VCaP (cell line): ENCODE data around the gene STK40.

Experiments
- H3K27ac ChIP-seq: fragments of 450-650 bp; 2 replicates; pipeline ENCODE4 v1.5.1; 2017
- CTCF ChIP-seq: fragments of 450-650 bp; conservative IDR thresholded peaks from 2 replicates; pipeline ENCODE4 v1.5.1; 2017; ENCODE audit warnings: mild to moderate bottlenecking, moderate library complexity

The STK40 gene

DNA sequence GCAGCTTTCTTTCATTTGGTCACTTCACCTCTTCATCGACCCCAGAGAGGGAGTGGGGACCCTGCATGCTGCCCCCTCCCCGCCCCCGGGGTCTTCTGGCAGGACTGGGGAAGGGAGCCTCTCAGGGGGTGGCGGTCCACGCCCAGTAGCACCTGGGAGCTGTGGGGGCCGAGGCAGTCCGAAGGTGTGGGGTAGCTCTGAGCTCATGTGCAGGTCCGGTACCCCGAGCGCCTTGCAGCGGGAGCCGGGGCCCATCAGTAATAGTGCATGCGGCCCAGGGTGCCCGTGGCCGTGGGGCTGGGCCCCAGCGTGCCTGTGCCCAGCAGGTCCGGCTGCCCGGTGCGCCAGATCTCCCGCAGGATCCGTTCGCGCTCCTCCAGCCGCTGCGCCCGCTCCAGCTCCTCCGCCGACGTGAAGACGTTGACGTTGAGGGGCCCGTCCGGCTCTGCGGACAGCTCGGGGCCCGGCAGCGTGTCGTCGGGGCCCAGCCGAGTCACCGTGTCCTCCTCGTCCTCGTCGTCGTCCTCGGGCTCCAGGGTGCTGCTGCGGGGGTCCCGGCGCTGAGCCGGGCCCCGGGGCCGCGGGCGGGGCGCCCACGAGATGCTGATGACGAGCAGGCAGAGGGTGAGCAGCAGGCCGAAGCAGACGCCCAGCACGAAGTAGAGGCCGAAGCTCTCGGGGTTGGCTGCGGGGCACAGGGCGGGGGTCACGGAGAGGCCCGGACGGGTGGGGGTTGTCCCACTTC, 63.5 kb downstream of the STK40 start:
- no peak overlapping the region for H3K27ac ChIP-seq
- TF ChIP-seq CTCF: no peak

DNA sequence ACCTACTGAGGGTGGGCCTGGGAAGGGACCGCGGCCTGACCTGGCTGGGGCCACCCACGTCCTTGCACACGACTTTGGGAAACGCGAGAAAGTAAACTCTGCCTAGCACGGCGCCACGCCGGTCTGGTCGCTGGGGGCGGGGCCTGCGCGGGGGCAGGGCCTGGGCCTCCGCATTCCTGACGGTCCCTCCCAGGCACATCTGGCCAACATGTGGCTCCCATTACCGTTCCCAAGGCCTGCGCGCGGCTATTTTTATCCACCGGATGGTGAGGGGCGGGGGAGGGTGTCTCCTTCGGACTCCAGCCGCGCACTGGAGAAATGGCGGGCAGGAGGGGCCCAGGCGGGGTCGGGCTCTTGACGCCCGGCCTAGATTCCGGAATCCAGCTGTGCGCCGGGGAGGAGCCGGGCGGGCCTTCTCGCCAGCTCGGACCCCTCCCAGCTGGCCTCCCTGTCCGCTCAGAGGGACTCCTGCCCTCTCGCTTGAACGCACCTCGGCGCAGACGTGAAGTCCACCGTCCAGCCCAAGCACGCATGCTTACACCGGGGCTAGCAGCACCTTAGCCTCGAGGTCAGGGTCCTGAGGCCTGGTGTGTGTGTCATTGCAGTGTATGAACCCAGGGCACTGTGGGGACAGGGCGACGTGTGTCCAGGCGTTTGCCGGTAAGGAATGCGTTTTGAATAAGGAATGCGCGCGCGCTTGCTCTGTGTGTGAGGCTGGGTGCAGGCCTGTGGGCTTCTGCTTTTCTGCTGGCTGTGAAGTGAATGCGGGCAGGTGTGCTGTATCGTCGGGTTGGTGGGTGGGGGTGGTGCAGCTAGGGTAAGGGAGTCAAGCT, 64.4 kb downstream of the STK40 start:
- TF ChIP-seq CTCF: no peak
- H3K27ac ChIP-seq: no peak overlapping the region

DNA sequence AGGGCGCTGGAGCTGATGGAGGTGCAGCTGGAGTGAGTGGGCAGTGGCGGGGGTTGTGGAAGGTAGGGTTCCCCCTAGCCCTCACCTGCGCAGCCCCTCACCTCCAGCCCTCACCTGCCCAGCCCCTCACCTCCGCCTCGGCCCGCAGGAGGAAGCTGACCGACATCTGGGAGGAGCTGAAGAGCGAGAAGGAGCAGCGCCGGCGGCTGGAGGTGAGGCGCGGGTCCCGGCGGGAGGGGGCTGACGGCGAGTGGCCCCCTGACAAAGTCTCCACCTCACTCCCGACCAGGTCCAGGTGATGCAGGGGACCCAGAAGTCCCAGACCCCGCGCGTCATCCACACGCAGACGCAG, 65.0 kb downstream of the STK40 start:
- no peak for TF ChIP-seq CTCF
- no peak overlapping the region for H3K27ac ChIP-seq

GRCh38 chr1:36320291-36320761, 65.4 kb downstream of the STK40 start:
- no peak for TF ChIP-seq CTCF
- no peak overlapping the region for H3K27ac ChIP-seq

DNA sequence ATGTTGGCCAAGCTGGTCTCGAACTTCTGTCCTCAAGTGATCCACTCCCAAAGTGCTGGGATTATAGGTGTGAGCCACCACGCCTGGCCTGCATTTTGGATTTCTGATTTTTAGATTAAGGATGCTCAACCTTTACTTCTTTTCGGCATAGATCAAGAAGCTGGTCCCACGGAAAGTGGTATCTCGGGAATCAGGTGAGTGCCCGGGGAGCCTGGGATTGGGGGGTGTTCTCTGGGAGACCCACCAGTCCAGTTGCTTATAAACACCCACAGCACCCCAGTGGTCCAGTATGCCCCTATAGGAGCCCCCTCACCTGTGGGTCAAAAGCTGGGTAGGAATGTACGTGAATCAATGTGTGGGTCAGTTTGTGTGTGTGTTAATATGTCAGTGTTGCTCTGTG, 76.3 kb downstream of the STK40 start:
- no peak for TF ChIP-seq CTCF
- H3K27ac ChIP-seq: no peak overlapping the region

GRCh38 chr1:36307601-36308330, 78.0 kb downstream of the STK40 start:
- TF ChIP-seq CTCF: no peak

DNA sequence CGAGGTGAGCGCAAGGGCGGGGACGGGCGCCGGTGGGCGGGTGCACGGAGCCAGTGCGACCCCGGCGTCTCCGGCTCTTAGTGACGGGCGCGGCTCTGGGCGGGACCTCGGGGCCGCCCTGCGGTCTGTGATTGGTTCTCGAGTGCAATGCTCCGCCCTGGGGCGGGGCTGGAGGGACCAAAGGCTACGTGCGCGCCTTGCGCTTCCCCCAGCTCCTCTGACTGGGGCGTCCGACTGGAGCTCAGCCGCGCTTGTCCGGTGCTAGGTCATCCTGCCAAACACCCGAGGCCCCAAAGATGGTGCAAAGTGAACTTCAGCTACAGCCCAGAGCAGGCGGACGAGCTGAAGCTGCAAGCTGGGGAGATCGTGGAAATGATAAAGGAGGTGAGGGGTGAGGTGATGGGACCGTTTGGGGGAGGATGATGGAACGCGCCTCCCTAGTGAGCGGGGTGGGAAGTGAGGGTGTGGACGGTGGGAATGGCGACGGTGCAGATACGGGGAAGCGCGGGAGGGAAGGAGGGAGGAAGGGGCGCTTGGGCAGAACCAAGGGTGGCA, 78.7 kb downstream of the STK40 start:
- TF ChIP-seq CTCF: no peak

More at GRCh38 chr1:36307601-36308330, 78.0 kb downstream of the STK40 start:
- H3K27ac ChIP-seq: peak overlapping the region; percentile 78; the same call in 1 of the 2 replicates

More for the DNA sequence above, 78.7 kb downstream of the STK40 start:
- peak overlapping the region; percentile 78 for H3K27ac ChIP-seq
